GM18867 (cell line): ENCODE measurements around the gene PLXNA4.

Experiments
- ATAC-seq: cut with Tn5 transposase; IDR thresholded peaks from one replicate; pipeline ENCODE4 v1.9.1; 2021; ENCODE audit warnings: mild to moderate bottlenecking, moderate library complexity; ENCODE audit not compliant: unreplicated experiment

Gene PLXNA4

GRCh38 chr7:132371948-132372347, 204.3 kb downstream of the PLXNA4 start:
- no peak for ATAC-seq

- ATAC-seq, result no peak
These were observed 207.9 kb downstream of the PLXNA4 start for GRCh38 chr7:132368246-132368900.

DNA sequence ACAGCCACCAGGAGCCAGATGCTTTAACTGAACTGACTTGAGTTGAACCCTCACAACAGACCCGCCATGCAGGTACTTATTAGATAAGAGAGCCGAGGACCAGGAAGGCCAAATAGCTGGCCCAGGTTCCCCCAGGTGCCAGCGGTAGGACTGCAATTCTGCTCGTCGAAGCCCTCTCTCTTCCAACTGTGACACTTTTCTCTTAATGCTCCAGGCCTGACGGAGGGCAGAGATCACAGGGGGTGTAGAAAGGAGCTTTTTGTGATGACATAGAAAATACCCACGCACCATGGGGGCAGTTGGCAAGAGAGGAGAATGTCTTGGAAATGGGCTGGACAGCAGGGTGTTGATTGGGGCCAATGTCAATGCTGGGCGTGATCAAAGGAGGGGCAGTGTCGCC, 208.5 kb downstream of the PLXNA4 start:
- ATAC-seq, result no peak

DNA sequence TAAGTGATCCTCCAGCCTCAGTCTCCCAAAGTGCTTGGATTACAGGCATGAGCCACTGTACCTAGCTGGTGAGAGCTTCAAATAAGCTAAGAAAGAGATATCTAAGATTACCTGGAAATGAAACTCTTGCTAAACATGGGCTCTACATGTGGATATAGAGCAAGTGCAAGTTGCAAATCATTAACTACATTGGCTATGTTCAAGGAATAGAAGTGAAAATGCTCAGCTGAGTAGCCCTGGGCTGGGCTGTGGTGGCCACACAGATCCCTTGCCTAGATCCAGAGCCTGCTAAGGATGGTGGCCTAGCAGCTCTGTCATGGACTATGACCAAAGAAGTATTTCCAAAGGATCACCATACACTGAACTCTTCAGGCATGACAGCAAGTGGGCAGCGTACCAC, 209.3 kb downstream of the PLXNA4 start:
- no peak for ATAC-seq

DNA sequence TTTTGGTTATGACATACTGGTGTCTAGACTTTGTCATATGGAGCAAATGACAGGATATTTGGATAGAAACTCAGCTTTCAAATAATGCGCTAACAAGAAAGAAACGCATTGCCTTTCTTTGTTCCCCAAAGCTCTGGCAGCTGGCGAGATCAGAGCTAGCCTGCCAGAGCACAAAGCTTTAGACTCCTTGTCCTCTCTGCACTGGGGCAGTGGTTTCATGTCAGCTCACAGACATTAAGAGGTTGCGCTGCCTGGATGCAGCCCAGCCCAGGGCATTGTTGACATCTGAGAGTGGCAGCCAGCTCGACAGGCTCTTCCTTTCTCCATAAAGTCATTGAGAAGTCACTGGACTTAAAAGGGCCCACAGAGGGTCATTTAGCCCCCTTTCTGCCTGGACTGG, 212.0 kb downstream of the PLXNA4 start:
- no peak for ATAC-seq

DNA sequence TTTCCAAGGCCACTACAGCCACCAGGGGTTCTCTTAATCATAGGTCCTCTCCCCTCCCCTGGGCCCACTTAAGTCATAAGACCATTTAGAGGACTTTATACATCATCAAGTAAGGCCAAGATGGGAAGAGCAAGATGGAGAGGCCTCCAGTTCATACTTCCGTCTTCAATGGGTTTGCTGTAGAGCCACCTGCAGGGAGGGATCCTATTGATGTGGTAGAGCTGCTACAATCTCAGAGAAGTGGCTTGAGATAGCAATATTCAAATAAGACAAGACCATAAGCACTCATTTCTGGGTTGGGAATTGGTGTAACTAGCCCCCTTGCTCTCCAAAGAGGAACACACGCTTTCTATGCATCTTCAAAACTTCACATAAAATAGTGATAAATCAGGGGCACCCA, 214.2 kb downstream of the PLXNA4 start:
- ATAC-seq, result no peak

DNA sequence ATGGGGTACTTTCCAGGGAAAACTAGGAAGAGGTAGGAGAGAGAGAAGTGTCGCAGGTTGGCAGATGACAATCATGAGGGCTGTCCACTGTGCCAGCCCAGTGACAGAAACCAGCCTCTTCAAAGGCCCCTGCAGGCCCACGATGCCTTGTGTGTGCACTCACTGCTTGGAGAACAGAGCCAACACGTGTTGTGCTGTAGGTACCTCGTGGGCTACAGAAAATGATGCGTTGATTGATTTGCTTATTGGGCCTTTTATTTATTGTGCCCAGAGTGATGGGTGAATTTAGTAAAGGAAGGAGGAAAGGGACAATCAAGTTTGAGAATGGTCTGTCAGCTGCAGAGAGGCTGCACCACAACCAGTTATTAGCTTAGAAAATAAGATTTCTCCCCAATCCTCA, 215.1 kb downstream of the PLXNA4 start:
- no peak for ATAC-seq

GRCh38 chr7:132359743-132360142, 216.5 kb downstream of the PLXNA4 start:
- ATAC-seq, result no peak

GRCh38 chr7:132355048-132355447, 221.2 kb downstream of the PLXNA4 start:
- no peak for ATAC-seq

DNA sequence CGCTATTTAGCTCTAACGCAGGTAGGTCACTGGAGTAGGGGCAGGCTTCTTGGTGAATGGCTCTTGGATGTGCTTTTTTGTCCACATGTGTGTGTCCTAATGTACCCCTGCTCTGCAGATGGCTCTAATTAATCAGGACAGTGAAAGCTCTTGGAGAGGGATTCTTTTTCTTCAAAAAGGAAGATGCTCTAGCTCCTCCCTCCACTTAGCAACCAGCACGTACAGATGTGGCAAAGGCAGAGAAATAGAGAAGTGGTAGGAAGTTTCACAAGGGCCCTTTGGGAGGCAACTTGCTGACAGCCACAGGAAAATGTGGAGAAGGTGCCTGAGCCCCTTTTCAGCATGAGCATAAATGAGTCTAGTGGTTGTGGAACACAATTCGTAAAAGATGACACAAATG, 221.7 kb downstream of the PLXNA4 start:
- no peak for ATAC-seq

DNA sequence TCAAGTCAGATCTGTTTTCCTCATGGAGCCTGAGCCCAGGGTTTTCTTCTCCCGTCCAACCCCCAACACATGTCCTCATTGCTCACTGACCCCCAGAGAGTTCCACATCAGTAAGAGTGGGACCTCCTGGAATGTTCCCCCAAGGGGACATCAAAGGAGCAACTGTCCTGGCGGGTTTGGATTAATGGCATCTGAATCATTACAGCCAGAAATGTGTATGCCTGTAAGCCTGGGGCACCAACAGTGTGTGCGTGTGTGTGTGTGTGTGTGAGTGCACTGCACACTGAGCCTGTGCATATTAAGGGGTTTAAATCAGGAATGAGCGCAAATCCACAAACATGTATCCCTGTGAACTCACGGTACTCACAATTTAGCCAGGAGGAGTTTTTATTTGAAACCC, 222.3 kb downstream of the PLXNA4 start:
- no peak for ATAC-seq

DNA sequence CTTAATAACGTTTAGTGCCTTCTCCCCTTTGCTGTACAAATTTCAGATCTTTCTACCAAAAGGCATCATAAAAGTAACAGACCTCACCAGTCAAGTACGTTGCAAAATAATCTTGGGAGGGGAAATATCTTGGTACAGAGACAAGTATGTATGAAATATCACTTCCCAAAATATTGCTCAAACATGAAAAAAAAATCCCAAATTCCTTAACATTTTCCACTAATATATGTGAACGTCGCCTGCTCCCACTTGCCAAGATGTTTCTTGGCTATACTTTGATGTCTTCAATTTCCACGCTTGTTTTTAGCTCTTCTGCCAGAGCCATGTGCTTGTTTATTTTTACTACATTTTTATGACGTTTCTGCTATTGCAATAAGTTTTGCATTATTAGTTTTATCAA, 223.5 kb downstream of the PLXNA4 start:
- no peak for ATAC-seq

GRCh38 chr7:132351954-132352499, 224.2 kb downstream of the PLXNA4 start:
- no peak for ATAC-seq

GRCh38 chr7:132350741-132351140, 225.5 kb downstream of the PLXNA4 start:
- no peak for ATAC-seq

DNA sequence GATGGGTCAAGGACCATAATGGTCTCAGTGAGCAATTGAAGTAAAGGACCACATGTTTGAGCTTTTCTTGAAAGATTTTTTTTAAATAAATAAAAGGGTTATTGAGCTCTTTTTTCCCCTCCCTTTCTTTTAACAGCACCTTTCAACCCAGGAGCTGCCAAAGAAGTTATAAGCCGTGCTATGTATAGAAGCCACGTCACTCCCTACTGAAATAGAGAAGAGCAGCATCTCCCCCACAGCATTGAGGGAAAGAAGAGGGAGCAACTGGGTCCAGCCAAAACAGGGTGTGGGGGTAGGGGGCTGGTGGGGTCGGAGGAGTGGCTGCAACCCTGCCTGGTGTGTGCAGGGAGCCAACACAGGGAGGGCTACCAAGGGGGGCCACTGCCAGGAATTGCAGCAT, 227.2 kb downstream of the PLXNA4 start:
- no peak for ATAC-seq

DNA sequence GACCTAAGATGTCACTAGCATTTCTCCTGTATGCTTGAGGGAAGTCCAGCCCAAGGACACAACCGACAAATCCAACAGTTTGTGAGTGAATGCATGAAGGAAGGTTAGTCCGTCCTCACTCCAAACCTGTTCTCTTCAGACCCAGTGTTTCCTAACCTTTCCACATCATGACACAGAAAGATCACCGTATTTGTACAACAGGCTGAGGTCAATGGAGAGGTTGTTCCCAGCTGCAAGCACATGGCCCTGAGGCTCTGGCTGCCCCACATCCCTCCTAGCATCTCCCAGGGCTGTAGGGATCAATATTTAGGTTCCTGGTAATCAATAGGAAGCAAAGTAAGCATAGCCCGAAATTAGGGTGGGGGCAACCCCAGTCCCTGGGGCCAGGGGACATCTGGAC, 227.9 kb downstream of the PLXNA4 start:
- no peak for ATAC-seq

DNA sequence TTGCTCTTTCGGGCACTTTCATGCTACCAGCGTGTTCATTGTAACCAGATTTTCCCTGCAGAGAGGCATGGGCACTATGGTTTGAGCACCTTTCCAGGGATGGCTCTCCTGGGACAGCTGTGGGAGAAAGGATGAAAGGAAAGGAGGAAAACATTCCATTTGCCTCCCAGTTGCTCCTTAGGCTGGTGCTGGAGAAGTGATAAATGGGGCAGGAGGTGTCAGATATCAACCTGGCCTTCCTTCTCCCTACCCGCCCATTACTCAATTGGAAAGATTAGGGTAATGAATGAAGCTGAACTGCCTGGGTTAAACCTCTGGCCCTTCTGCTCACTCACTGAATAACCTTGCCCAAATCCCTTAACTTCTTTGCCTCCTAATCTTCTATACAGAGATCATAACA, 228.4 kb downstream of the PLXNA4 start:
- no peak for ATAC-seq

DNA sequence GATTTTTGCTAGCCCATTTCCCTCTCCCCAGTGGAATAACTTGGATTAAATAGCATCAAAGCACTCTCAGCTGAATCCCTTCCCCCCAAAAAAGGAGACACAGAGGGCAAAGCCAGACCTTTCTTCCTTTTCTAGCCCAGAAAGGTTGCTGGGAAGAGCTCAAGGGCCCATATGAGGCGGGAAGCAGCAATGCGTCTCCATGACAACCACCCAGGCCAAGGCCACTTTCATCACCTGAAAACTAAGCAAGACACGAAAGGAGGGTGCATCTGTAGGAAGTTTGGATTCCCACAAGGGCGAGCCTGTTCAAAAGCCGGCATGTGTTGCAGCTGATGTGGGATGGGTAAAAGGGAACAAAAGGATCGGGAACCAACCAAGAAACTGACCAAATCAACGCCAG, 229.1 kb downstream of the PLXNA4 start:
- ATAC-seq, result no peak

DNA sequence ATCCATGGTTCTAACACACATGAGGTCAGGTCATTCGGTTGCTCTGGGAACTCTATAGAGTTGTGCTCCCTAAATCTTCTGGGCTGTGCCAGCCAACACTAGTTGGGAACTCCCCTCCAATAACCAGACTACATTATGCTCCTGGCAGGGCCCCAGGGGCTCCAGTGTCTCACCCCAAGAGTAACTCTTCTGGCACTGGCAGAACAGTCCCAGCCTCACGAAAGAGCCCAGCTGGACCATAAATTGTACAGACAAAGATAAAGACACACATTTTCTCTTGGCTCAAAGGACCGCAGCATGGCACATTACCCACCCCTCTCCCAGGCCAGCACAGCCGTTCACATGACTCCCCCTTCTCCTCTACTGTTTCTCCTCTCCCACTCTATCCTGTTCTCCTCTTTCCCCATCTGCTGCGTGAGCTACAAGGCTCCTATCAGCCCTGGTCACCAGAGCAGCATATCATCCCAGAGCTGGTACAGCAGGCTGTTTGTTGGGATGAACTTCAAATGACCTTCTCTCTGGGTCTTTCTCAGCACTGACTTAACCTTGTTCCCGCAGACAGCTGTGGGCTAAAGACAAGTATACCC, 230.6 kb downstream of the PLXNA4 start:
- no peak for ATAC-seq

GRCh38 chr7:132345030-132345429, 231.2 kb downstream of the PLXNA4 start:
- no peak for ATAC-seq

DNA sequence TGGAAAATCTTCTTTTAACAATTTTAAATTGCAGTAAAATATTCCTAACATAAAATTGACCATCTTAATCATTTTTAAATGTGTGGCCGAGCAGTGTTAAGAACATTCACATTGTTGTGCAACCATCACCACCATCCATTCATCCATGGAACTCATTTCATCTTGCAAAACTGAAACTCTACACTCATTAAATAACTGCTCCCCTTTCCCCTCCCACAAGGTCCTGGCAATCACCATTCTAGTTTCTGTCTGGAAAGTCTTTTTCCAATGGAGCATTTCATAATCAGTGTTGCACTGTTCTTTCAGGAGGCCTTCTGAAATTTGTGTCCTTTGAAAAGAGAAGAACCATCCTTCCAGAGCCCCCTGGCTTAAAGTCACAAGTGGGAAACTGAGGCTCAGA, 233.1 kb downstream of the PLXNA4 start:
- no peak for ATAC-seq

DNA sequence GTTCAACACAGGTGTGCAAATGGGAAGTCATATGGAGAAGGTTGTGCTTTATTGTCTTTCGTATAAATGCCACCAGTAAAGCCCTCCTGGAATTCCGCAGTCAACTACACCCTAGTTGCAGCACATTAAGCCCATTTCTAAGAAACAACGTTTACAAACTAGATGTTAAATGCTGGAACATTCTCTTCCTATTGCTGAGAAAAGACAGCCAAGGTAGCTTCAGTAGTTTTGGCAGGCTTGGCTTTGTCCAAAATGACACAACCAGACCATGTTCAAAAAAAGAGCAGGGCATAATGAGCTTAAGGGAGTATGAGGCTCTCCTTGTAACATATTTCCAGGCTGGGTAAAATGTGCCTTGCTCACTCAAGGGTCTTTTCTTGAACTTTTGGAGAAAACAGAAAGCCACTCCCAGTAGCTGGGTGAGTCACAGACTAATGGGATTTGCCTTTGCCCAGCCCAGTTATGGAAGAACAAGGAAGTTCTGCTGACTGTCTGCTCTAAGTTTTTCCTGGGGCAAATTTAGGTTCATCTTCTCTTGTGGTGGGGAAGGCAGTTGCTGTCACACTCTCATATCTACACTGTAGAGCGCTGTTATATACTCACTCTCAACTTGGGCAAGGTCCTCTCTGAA, 238.7 kb downstream of the PLXNA4 start:
- ATAC-seq, result no peak
